GM12875 (cell line): ENCODE measurements around the gene CHRD.

ENCODE experiments used
- H3K4me3 ChIP-seq: one replicate; pipeline ENCODE4 v1.5.1; 2011; ENCODE audit warnings: low read depth, low read length, control low read depth
- CTCF ChIP-seq: IDR thresholded peaks from 2 replicates; pipeline ENCODE4 v1.5.1; 2011; ENCODE audit warnings: low read depth, mild to moderate bottlenecking, control low read depth, inconsistent platforms, low read length, moderate library complexity, borderline replicate concordance; ENCODE audit not compliant: insufficient read depth

CHRD gene

GRCh38 chr3:184353546-184353941 is 26.3 kb upstream of the CHRD start:
- no peak for TF ChIP-seq CTCF

DNA sequence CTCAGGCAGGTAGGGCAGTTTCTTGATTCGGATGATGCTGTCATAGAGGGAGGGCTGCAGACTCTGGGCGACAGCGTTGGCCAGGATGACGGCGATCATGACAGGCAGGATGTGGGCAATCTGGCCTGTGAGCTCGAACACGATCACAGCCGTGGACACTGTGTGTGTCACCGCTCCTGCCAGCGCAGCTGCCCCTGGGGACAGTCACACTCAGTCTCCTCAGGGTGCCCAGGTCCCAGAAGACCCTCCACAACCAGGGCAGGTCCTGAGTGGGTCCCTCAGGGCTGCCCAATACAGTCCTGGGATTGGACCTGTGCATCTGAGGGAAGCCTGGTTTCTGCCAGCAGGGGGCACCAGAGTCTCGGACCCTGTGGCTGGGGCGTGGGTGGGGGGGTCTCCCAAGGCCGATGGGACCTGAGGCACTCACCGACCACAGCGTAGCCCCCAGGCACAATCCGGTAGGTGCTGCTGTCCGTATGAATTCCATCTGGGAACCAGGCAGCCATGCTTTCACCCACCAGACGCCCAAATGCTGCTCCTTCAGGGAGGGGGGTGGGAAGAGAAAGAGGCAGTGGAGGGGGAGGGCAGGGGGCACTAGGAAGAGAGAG is 25.6 kb upstream of the CHRD start:
- H3K4me3 ChIP-seq: no peak overlapping the region
- TF ChIP-seq CTCF: peak; percentile 87

More at GRCh38 chr3:184353546-184353941, 26.3 kb upstream of the CHRD start:
- no peak overlapping the region for H3K4me3 ChIP-seq

- H3K4me3 ChIP-seq: no peak overlapping the region
- TF ChIP-seq CTCF: no peak
Observed at GRCh38 chr3:184354754-184355153, 25.1 kb upstream of the CHRD start.

GRCh38 chr3:184355261-184356040 is 24.4 kb upstream of the CHRD start:
- no peak overlapping the region for H3K4me3 ChIP-seq
- no peak for TF ChIP-seq CTCF

GRCh38 chr3:184357248-184358123 is 22.4 kb upstream of the CHRD start:
- no peak overlapping the region for H3K4me3 ChIP-seq
- no peak for TF ChIP-seq CTCF

GRCh38 chr3:184358124-184358767 is 21.6 kb upstream of the CHRD start:
- no peak for TF ChIP-seq CTCF
- no peak overlapping the region for H3K4me3 ChIP-seq
